ENCODE results near the gene MBD3. TPM values are rescaled to one million over a fixed set of nuclear protein-coding genes. Genes with fewer than 3 reads are reported as not detected.
"Not testable (repeated sequence)": the region's sequence is repeated elsewhere in the genome, so short reads cannot be mapped to it uniquely, and the experiment has no call there.

The MBD3 gene
- total and polyA plus RNA-seq, 2 of the 4 experiments (the other 2 are of a cell fraction): 42.5 to 66.3 TPM

GRCh38 chr19:1540365-1540925 is 52.2 kb downstream of the MBD3 start:
- POLR2A ChIA-PET (ENCODE audit: unreplicated experiment): no interaction called here
- no peak overlapping the region for H2AK5ac ChIP-seq (ENCODE audit: low read depth, low read length)
- H2BK120ac ChIP-seq (ENCODE audit: low read depth, low read length): no peak overlapping the region
- peak overlapping the region; percentile 21 for H2AFZ ChIP-seq (replicated peaks; ENCODE audit: low read length, poor library complexity)
- no peak overlapping the region for H2BK5ac ChIP-seq (ENCODE audit: low read depth, low read length, poor library complexity, severe bottlenecking)
- no TSS peak for BruUV-seq (replicated peaks)
- no peak overlapping the region for H2AK9ac ChIP-seq (replicated peaks; ENCODE audit: low read depth, low read length, poor library complexity)
- peaks cover 2% of the 10 kb centered on the region; the same call in 1 of the 2 replicates for H3K4me1 ChIP-seq (ENCODE audit: control insufficient read depth, insufficient read depth, low read length)
- no peak overlapping the region for H3K56ac ChIP-seq (ENCODE audit: extremely low read depth, insufficient read depth, low read length)
- CTCF ChIA-PET: no interaction called here
- no peak for TF ChIP-seq CHD1 (IDR thresholded peaks at IDR 0.05; ENCODE audit: low read depth, low read length)
- TF ChIP-seq SMC3 (IDR thresholded peaks at IDR 0.05; ENCODE audit: low read depth, low read length): no peak
- no peak for TF ChIP-seq RCOR1 (IDR thresholded peaks at IDR 0.05; ENCODE audit: insufficient replicate concordance, low read length)
- TF ChIP-seq POLR2A (IDR thresholded peaks at IDR 0.05; ENCODE audit: low read depth, low read length): no peak
- TF ChIP-seq BHLHE40 (IDR thresholded peaks at IDR 0.05; ENCODE audit: low read depth, low read length): no peak
- no peak for TF ChIP-seq NFE2L2 (IDR thresholded peaks at IDR 0.05; ENCODE audit: low read depth, low read length)
- TF ChIP-seq RFX5 (IDR thresholded peaks at IDR 0.05; ENCODE audit: low read depth, low read length): no peak
- H4K8ac ChIP-seq (ENCODE audit: low read depth in 2 of 2, low read length in 2 of 2): no peak overlapping the region
- intact Hi-C loops (cut with micrococcal nuclease) (no loop called here), in situ Hi-C loops (cut with MboI; ENCODE audit: low sequenced_read_pairs) (loop anchor here (25.0 kb wide), 1 partner anchor 247 kb away; no protein-coding TSS in a partner anchor), dilution Hi-C loops (cut with HindIII; ENCODE audit: low sequenced_read_pairs, unreplicated experiment) (no loop called here)
- 56% methylated on average over 5 of the region's 17 CpGs; no CpG with 5 or more reads in 1 of the 2 experiments for WGBS, 2 experiments (ENCODE audit: extremely low coverage in 2 of 2, insufficient read length in 1 of 2)
- no peak overlapping the region for H4K5ac ChIP-seq (ENCODE audit: low read depth, low read length)
- H3K4me2 ChIP-seq (ENCODE audit: low read depth, low read length): no peak overlapping the region
- no peak overlapping the region for H3K4me3 ChIP-seq (ENCODE audit: insufficient read depth, low read depth, low read length)
- no peak overlapping the region for H3K27ac ChIP-seq (ENCODE audit: insufficient read depth, low read length)
- ATAC-seq (ENCODE audit: low read depth) (peak; percentile 32; the same call in 1 of the 2 replicates), DNase-seq (no peak)
- no peak overlapping the region for H4K91ac ChIP-seq (ENCODE audit: insufficient read depth, low read depth, low read length)
- no peak overlapping the region for H2BK15ac ChIP-seq (ENCODE audit: low read depth, low read length)
- H3K9me1 ChIP-seq (ENCODE audit: insufficient read depth, low read length): no peaks in the 10 kb centered on the region
- no peak overlapping the region for H3K9ac ChIP-seq (ENCODE audit: low read depth, low read length)
- no peak overlapping the region; the same call in 1 of the 2 replicates for H3K23ac ChIP-seq (ENCODE audit: low read depth, low read length)
- H3K18ac ChIP-seq (ENCODE audit: low read depth, low read length): no peak overlapping the region
- no peak overlapping the region for H3K4ac ChIP-seq (ENCODE audit: low read depth, low read length)
- H3K27me3 ChIP-seq (ENCODE audit: control insufficient read depth, insufficient read depth, low read length): peaks cover 2% of the 10 kb centered on the region; the same call in 1 of the 2 replicates
- no peak overlapping the region for H3K14ac ChIP-seq (replicated peaks; ENCODE audit: low read depth, low read length)
- H4K20me1 ChIP-seq (ENCODE audit: insufficient read depth, low read length): no peaks in the 10 kb centered on the region
- H3K79me1 ChIP-seq (ENCODE audit: low read depth in 1 of 2, low read length in 2 of 2): no peaks in the 10 kb centered on the region
- H3K9me3 ChIP-seq (ENCODE audit: control insufficient read depth, insufficient read depth, low read length): no peaks in the 10 kb centered on the region
- H3K36me3 ChIP-seq (ENCODE audit: control insufficient read depth, insufficient read depth, low read length): no peaks in the 10 kb centered on the region
- no peak overlapping the region for H2BK20ac ChIP-seq (ENCODE audit: low read depth, low read length)

GRCh38 chr19:1539749-1540148 is 52.9 kb downstream of the MBD3 start:
- in situ Hi-C loops (cut with MboI; ENCODE audit: low sequenced_read_pairs): loop anchor here (25.0 kb wide), 1 partner anchor 248 kb away; no protein-coding TSS in a partner anchor
- DNase-seq; H3K9ac ChIP-seq (ENCODE audit: low read depth, low read length); H3K4ac ChIP-seq (ENCODE audit: low read depth, low read length); H3K4me3 ChIP-seq (ENCODE audit: insufficient read depth, low read depth, low read length); H3K4me1 ChIP-seq (ENCODE audit: control insufficient read depth, insufficient read depth, low read length); ATAC-seq (ENCODE audit: low read depth); H3K9me3 ChIP-seq (ENCODE audit: control insufficient read depth, insufficient read depth, low read length); H2AFZ ChIP-seq (replicated peaks; ENCODE audit: low read length, poor library complexity); H3K56ac ChIP-seq (ENCODE audit: extremely low read depth, insufficient read depth, low read length); H2BK120ac ChIP-seq (ENCODE audit: low read depth, low read length); H2BK20ac ChIP-seq (ENCODE audit: low read depth, low read length); H3K27ac ChIP-seq (ENCODE audit: insufficient read depth, low read length); H3K79me1 ChIP-seq (ENCODE audit: low read depth in 1 of 2, low read length in 2 of 2); H3K14ac ChIP-seq (replicated peaks; ENCODE audit: low read depth, low read length); H4K8ac ChIP-seq (ENCODE audit: low read depth in 2 of 2, low read length in 2 of 2); H4K5ac ChIP-seq (ENCODE audit: low read depth, low read length); H2BK15ac ChIP-seq (ENCODE audit: low read depth, low read length); H4K20me1 ChIP-seq (ENCODE audit: insufficient read depth, low read length); H3K23ac ChIP-seq (ENCODE audit: low read depth, low read length); POLR2A ChIA-PET (ENCODE audit: unreplicated experiment); H4K91ac ChIP-seq (ENCODE audit: insufficient read depth, low read depth, low read length); H2AK9ac ChIP-seq (replicated peaks; ENCODE audit: low read depth, low read length, poor library complexity); H2BK5ac ChIP-seq (ENCODE audit: low read depth, low read length, poor library complexity, severe bottlenecking); CTCF ChIA-PET; H3K9me1 ChIP-seq (ENCODE audit: insufficient read depth, low read length); H3K18ac ChIP-seq (ENCODE audit: low read depth, low read length); dilution Hi-C loops (cut with HindIII; ENCODE audit: low sequenced_read_pairs, unreplicated experiment); H3K36me3 ChIP-seq (ENCODE audit: control insufficient read depth, insufficient read depth, low read length); H3K4me2 ChIP-seq (ENCODE audit: low read depth, low read length); H3K27me3 ChIP-seq (ENCODE audit: control insufficient read depth, insufficient read depth, low read length); H2AK5ac ChIP-seq (ENCODE audit: low read depth, low read length); BruUV-seq (replicated peaks); intact Hi-C loops (cut with micrococcal nuclease): not testable (repeated sequence)
- WGBS, 2 experiments (ENCODE audit: extremely low coverage in 2 of 2, insufficient read length in 1 of 2): no CpG with 5 or more reads among the region's 11 CpGs
